GM20431 (cell line): Measurements from ENCODE around the gene TSHZ2.
"Not testable (repeated sequence)": the region's sequence is repeated elsewhere in the genome, so short reads cannot be mapped to it uniquely, and the experiment has no call there.

Experiments
- in situ Hi-C: fragments of 300-500 bp; cut with MseI, MboI; formaldehyde crosslinking; loops from one replicate; pipeline ENCODE4 v1.15.0; 2020; ENCODE audit warnings: low sequenced_read_pairs; ENCODE audit not compliant: unreplicated experiment

The TSHZ2 gene

GRCh38 chr20:53079828-53080686 lies 107.9 kb downstream of the TSHZ2 start:
- in situ Hi-C loops = no loop called here

GRCh38 chr20:53080687-53080962 lies 108.5 kb downstream of the TSHZ2 start:
- in situ Hi-C loops = no loop called here

GRCh38 chr20:53080969-53081871 lies 109.1 kb downstream of the TSHZ2 start:
- in situ Hi-C loops = no loop called here

GRCh38 chr20:53081916-53082863 lies 110.0 kb downstream of the TSHZ2 start:
- in situ Hi-C loops = no loop called here

GRCh38 chr20:53083411-53083810 lies 111.3 kb downstream of the TSHZ2 start:
- in situ Hi-C loops = no loop called here

GRCh38 chr20:53084408-53084997 lies 112.3 kb downstream of the TSHZ2 start:
- in situ Hi-C loops = no loop called here

- in situ Hi-C loops = no loop called here
These were observed 113.6 kb downstream of the TSHZ2 start for GRCh38 chr20:53085720-53086119.

GRCh38 chr20:53087037-53087777 lies 115.0 kb downstream of the TSHZ2 start:
- in situ Hi-C loops = no loop called here

- in situ Hi-C loops = no loop called here
These were observed 116.6 kb downstream of the TSHZ2 start for GRCh38 chr20:53088786-53089185.

GRCh38 chr20:53089851-53090250 lies 117.7 kb downstream of the TSHZ2 start:
- in situ Hi-C loops = not testable (repeated sequence)

GRCh38 chr20:53091789-53092188 lies 119.6 kb downstream of the TSHZ2 start:
- in situ Hi-C loops = no loop called here

GRCh38 chr20:53092772-53093300 lies 120.7 kb downstream of the TSHZ2 start:
- in situ Hi-C loops = no loop called here

- in situ Hi-C loops = no loop called here
These were observed 125.2 kb downstream of the TSHZ2 start for GRCh38 chr20:53097371-53097770.

- in situ Hi-C loops = no loop called here
These were observed 125.6 kb downstream of the TSHZ2 start for GRCh38 chr20:53097791-53098190.

GRCh38 chr20:53098621-53099020 lies 126.5 kb downstream of the TSHZ2 start:
- in situ Hi-C loops = no loop called here

GRCh38 chr20:53099856-53100255 lies 127.7 kb downstream of the TSHZ2 start:
- in situ Hi-C loops = no loop called here

GRCh38 chr20:53100476-53100911 lies 128.3 kb downstream of the TSHZ2 start:
- in situ Hi-C loops = no loop called here

GRCh38 chr20:53101992-53102760 lies 130.0 kb downstream of the TSHZ2 start:
- in situ Hi-C loops = no loop called here
